Body of pancreas (tissue), 4 donors: Measurements from ENCODE around the gene NKD2. TPM values are rescaled to one million over a fixed set of nuclear protein-coding genes. Genes with fewer than 3 reads are reported as not detected.
A peak's percentile ranks its signal among the peaks of the same experiment; 100 is the strongest.
"Not testable (repeated sequence)": the region's sequence is repeated elsewhere in the genome, so short reads cannot be mapped to it uniquely, and the experiment has no call there.

ENCODE experiments used
- ATAC-seq: fragments of 150-250 bp; one replicate; pipeline ENCODE4 v1.9.1; 2016
- DNase-seq, 4 donors: peaks; one replicate each; pipeline ENCODE4 v3.0.0-alpha.2; 2019
- H3K27ac ChIP-seq, 4 donors: fragments of 200-600 bp; sonication (generic); 1 replicate in 3 of 4; 2 replicates in 1 of 4; pipeline versions ENCODE4 v1.5.1 to v1.6.1; 2016 to 2019; ENCODE audit warnings: mild to moderate bottlenecking in 1 of 4, mixed read lengths in 1 of 4, moderate library complexity in 1 of 4
- H3K27me3 ChIP-seq, 2 donors: fragments of 200-600 bp; sonication (generic); one replicate each; pipeline ENCODE4 v1.6.0; 2016; ENCODE audit warnings: mild to moderate bottlenecking in 1 of 2
- H3K36me3 ChIP-seq, 2 donors: fragments of 200-600 bp; sonication (generic); replicated peaks in 1 of 2; 2 replicates each; pipeline ENCODE4 v1.5.1; 2016; ENCODE audit warnings: low read depth in 2 of 2; ENCODE audit not compliant: insufficient read depth in 1 of 2
- H3K4me1 ChIP-seq: fragments of 200-600 bp; sonication (generic); one replicate; pipeline ENCODE4 v1.6.0; 2016
- H3K4me3 ChIP-seq, 2 donors: fragments of 200-600 bp; sonication (generic); 1 replicate in 1 of 2; 2 replicates in 1 of 2; pipeline ENCODE4 v1.5.1; 2016 to 2019
- H3K9me3 ChIP-seq, 3 donors: fragments of 200-600 bp; sonication (generic); 1 replicate in 2 of 3; 2 replicates in 1 of 3; pipeline ENCODE4 v1.5.1; 2016
- CTCF ChIP-seq, 7 experiments: fragments of 450-650 bp in 4 of 7; fragments of 200-600 bp in 3 of 7; sonication (generic) in 3 of 7; IDR thresholded peaks; one replicate each; pipeline ENCODE4 v1.5.1; 2016 to 2019; ENCODE audit warnings: antibody characterized with exemption in 7 of 7
- POLR2A ChIP-seq, 3 donors: fragments of 450-650 bp; IDR thresholded peaks; one replicate each; pipeline ENCODE4 v1.6.1; 2016; ENCODE audit warnings: antibody characterized with exemption in 3 of 3, mild to moderate bottlenecking in 2 of 3
- WGBS, 2 donors: methylation state at CpG; one replicate each; pipeline ENCODE4 v1.1.5; 2017; 5-methylcytosine and 5-hydroxymethylcytosine counted together
- intact Hi-C: fragments of 100-400 bp; cut with DNase I; formaldehyde crosslinking; loops from one replicate; pipeline ENCODE4 v1.15.1; 2023
- total RNA-seq, 2 donors: library from RNA; depleted of rRNA; stranded (reverse); fragments of >200 nt; gene quantifications; one replicate each; pipeline ENCODE4 v1.1.0, GENCODE V29; 2016

The NKD2 gene
- total RNA-seq, 2 donors from 2014 or later, result 4.2 to 12.2 TPM

- H3K36me3 ChIP-seq, result no peaks in the 10 kb centered on the region
- no peak overlapping the region for H3K4me3 ChIP-seq
- H3K27ac ChIP-seq, result no peak overlapping the region
- intact Hi-C loops, result no loop called here
- H3K4me1 ChIP-seq, result no peaks in the 10 kb centered on the region
- no peaks in the 10 kb centered on the region for H3K27me3 ChIP-seq
- DNase-seq, result no peak
- no peaks in the 10 kb centered on the region for H3K9me3 ChIP-seq
- 79 to 81% methylated on average over 7 to 9 of the region's 9 CpGs for WGBS, 2 donors
- no peak for ATAC-seq
- TF ChIP-seq POLR2A (IDR thresholded peaks at IDR 0.05) (no peak), CTCF (IDR thresholded peaks at IDR 0.05) (no peak)
Measured at GRCh38 chr5:1018596-1018995, 10.0 kb downstream of the NKD2 start.

GRCh38 chr5:1019001-1019905 lies 10.7 kb downstream of the NKD2 start:
- DNase-seq, result no peak
- Histone ChIP-seq H3K9me3 (no peaks in the 10 kb centered on the region), H3K4me1 (no peaks in the 10 kb centered on the region), H3K27ac (no peak overlapping the region), H3K27me3 (no peaks in the 10 kb centered on the region), H3K4me3 (no peak overlapping the region), H3K36me3 (no peaks in the 10 kb centered on the region)
- TF ChIP-seq CTCF (IDR thresholded peaks at IDR 0.05) (no peak), POLR2A (IDR thresholded peaks at IDR 0.05) (no peak)
- ATAC-seq, result no peak
- WGBS, 2 donors, result 79 to 86% methylated on average over 21 to 36 of the region's 37 CpGs
- intact Hi-C loops, result no loop called here

- Histone ChIP-seq H3K27me3 (no peaks in the 10 kb centered on the region), H3K4me3 (no peak overlapping the region), H3K36me3 (no peaks in the 10 kb centered on the region), H3K27ac (no peak overlapping the region), H3K9me3 (no peaks in the 10 kb centered on the region), H3K4me1 (no peaks in the 10 kb centered on the region)
- ATAC-seq, result no peak
- intact Hi-C loops, result no loop called here
- WGBS, 2 donors, result 69 to 73% methylated on average over 15 to 16 of the region's 16 CpGs
- DNase-seq, result peak in 1 of 4 donors; percentile 3
- TF ChIP-seq POLR2A (IDR thresholded peaks at IDR 0.05) (no peak), CTCF (IDR thresholded peaks at IDR 0.05) (no peak)
Measured at GRCh38 chr5:1020452-1020961, 11.9 kb downstream of the NKD2 start.

- WGBS, 2 donors, result 69 to 70% methylated on average over 18 to 26 of the region's 29 CpGs
- intact Hi-C loops, result no loop called here
- no peaks in the 10 kb centered on the region for H3K4me1 ChIP-seq
- no peak for ATAC-seq
- H3K27ac ChIP-seq, result no peak overlapping the region
- peak in 1 of 4 donors; percentile 5 for DNase-seq
- H3K27me3 ChIP-seq, result no peaks in the 10 kb centered on the region
- no peaks in the 10 kb centered on the region for H3K9me3 ChIP-seq
- H3K4me3 ChIP-seq, result no peak overlapping the region
- H3K36me3 ChIP-seq, result no peaks in the 10 kb centered on the region
- no peak for TF ChIP-seq POLR2A (IDR thresholded peaks at IDR 0.05)
- no peak for TF ChIP-seq CTCF (IDR thresholded peaks at IDR 0.05)
Measured at GRCh38 chr5:1021136-1021968, 12.8 kb downstream of the NKD2 start.

GRCh38 chr5:1021969-1022336 lies 13.4 kb downstream of the NKD2 start:
- ATAC-seq, DNase-seq, H3K27me3 ChIP-seq, H3K9me3 ChIP-seq, H3K4me1 ChIP-seq, H3K27ac ChIP-seq, H3K4me3 ChIP-seq, H3K36me3 ChIP-seq, intact Hi-C loops: not testable (repeated sequence)
- 64 to 69% methylated on average over 5 to 8 of the region's 9 CpGs for WGBS, 2 donors
